GM21723 (cell line): Measurements from ENCODE around the gene ITGAL.
"Not testable (repeated sequence)": the region's sequence is repeated elsewhere in the genome, so short reads cannot be mapped to it uniquely, and the experiment has no call there.

Experiments used
- ATAC-seq: cut with Tn5 transposase; IDR thresholded peaks from one replicate; pipeline ENCODE4 v1.9.1; 2021; ENCODE audit warnings: mild to moderate bottlenecking, moderate library complexity; ENCODE audit not compliant: unreplicated experiment

The ITGAL gene

DNA sequence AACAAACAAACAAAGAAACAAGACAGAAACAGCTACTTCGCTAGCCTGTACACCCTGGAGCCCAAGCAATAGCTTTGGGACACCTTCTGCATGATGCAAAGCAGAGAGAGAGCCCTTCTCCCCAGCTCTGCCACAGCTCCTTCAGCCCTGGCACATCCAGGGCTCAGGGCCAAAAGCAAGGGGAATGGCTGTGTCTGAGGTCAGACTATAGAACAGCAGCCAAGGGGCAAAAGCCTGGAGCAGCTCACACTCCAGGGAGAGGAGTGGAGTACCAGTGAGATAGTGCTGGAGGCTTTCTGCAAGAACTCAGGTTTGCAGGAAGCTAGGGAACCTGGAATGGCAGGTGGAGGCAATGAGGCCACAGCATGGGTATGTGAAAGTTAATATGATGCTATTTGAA, 15.3 kb upstream of the ITGAL start:
- ATAC-seq = no peak

DNA sequence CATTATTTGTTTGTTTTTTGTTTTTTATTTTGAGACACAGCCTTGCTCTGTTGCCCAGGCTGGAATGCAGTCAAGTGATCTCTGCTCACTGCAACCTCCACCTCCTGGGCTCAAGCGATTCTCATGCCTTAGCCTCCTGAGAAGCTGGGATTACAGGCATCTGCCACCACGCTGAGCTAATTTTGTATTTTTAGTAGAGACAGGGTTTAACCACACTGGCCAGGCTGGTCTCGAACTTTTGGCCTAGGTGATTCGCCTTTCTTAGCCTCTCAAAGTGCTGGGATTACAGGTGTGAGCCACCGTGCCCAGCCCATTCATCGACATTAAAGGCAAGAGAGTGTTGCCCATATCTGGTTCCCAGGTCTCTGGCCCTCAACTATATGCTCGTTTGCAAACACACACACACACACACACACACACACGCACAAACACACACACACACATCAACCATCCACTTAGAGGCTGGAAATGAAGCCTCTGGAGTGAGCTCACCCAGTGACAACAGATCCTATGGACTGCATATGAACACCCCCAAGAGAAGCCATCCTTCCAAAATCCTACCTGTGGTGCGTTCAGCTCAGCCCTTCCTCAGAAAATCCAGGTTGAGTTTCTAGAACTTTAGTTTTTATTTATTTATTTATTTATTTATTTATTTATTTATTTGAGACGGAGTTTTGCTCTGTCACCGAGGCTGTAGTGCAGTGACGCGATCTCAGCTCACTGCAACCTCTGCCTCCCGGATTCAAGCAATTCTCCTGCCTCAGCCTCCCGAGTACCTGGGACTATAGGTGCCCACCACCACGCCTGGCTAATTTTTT, 14.6 kb upstream of the ITGAL start:
- no peak for ATAC-seq

DNA sequence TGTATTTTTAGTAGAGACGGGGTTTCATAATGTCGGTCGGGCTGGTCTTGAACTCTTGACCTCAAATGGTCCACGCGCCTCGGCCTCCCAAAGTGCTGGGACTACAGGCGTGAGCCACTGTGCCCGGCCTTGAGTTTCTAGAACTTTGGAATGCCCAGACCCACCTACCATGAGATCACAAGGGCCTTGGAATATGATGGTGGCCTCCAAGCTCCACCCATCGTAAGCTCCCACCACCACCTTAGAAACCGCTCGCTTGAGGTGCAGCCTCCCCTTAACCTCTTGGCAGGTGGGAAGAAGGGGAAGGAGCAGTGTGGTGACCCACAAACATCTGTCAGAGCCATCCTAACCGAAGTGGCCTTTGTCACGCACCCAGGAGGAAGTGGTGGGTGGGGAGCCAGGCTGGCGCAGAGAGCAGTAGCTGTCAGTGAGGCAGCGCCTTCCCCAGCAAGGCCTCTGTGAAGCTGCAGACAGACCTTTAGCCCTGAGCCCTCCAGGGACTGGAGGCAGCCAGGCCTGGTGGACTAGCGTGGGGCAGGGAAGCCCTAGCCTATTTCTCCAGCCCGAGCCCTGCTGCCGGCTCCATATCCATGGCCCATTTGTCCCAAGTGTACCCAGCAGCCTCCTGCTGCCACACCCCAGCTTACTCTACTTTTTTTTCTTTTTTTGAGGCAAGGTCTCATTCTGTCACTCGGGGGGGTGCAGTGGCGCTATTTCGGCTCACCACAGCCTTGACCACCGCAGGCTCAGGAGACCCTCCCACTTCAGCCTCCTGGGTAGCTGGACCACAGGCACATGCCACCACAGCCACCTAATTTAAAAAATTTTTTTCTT, 13.8 kb upstream of the ITGAL start:
- peak; percentile 81 for ATAC-seq

DNA sequence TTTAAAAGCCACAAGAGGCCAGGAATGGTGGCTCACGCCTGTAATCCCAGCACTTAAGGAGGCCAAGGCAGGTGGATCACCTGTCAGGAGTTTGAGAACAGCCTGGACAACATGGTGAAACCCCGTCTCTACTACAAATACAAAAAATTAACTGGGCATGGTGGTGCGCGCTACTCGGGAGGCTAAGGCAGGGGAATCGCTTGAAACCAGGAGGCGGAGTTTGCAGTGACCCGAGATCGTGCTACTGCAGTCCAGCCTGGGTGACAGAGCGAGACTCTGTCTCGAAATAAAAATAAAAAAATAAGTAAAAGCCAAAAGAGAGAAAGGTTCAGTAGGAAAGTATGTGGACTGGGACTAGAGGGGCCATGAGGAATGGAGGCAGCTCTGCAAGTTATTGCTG, 13.1 kb upstream of the ITGAL start:
- ATAC-seq = peak; percentile 23

DNA sequence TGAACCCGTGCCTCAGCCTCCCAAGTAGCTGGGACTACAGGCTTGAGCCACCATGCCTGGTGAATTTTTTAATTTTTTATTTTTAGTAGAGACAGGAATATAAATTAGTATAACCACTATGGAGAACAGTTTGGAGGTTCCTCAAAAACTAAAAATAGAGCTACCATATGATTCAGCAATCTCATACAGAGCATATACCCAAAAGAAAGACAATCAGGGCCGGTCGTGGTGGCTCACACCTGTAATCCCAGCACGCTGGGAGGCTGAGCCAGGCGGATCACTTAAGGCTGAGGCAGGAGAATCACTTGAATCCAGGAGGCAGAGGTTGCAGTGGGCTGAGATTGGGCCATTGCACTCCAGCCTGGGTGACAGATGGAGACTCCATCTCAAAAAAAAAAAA, 11.1 kb upstream of the ITGAL start:
- not testable (repeated sequence) for ATAC-seq

DNA sequence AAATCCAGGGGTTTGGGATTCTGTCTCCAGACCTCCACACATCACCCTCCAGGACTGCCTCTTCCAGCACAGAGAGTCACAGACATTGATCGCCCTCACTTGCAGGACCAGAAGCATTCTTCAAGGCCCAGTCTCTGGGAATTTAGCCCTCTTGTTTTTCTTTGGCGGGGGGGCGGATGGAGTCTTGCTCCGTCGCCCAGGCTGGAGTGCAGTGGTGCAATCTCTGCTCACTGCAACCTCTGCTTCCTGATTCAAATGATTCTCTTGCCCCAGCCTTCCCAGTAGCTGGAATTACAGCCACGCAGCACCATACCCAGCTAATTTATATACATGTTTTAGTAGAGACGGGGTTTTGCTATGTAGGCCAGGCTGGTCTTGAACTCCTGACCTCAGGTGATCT, 8.5 kb upstream of the ITGAL start:
- ATAC-seq = no peak

DNA sequence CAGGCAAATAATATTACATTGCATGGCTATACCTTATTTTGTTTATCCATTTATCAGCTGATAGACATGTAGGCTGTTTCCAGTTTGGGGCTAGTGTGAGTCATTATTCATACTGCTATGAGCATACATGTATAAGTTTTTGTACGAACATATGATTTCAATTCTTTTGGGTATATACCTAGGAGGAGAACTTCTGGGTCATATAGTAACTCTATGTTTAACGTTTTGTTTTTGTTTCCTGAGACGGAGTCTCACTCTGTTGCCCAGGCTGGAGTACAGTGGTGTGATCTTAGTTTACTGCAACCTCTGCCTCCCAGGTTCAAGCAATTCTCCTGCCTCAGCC, 2.4 kb upstream of the ITGAL start:
- ATAC-seq = no peak

DNA sequence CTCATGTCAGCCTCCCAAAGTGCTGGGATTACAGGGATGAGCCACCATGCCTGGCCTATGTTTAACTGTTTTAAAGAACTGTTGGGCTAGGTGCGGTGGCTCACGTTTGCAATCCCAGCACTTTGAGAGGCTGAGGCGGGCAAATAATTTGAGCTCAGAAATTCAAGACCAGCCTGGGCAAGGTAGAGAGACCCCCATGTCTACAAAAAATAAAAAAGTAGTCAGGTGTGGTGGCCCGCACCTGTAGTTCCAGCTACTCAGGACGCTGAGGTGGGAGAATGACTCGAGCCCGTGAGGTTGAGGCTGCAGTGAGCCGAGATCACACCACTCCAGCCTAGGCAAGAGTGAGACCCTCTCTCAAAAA, 1.9 kb upstream of the ITGAL start:
- no peak for ATAC-seq

DNA sequence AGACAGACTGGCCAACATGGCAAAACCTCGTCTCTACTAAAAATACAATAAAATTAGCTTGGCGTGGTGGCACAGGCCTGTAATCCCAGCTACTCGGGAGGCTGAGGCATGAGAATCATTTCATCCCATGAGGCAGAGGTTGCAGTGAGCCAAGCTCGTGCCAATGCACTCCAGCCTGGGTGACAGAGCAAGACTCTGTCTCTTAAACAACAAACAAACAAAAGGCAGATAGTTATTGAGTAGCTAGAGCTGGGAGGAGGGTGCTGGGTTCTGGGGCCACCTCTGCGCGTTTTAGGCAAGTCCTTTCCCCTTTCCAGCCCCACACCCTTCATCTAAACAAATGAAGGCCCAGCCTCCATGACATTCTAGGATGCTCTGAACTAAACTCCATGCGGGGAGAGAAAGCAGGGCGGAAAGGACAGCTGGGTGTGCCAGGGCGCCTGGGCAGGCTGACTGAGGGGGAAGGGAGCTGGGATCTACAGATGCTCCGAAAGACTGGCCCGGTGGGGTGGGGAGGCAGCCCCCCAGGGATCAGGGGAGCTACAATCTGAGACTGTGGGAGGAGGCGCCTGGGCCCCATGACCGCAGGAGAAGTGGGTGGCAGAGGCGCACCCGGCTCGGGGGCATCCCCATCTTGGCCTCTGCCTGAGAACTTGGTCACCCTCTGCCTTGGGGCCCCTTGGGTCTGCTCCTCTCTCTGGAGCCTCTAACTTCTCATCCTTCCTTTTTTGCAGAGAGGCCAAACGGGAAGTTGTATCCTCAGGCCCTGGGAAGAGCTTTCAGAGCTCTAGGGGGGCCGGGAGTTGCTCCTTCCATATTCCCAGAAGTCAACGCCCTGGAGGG, 910 bp downstream of the ITGAL start:
- peak; percentile 34 for ATAC-seq

DNA sequence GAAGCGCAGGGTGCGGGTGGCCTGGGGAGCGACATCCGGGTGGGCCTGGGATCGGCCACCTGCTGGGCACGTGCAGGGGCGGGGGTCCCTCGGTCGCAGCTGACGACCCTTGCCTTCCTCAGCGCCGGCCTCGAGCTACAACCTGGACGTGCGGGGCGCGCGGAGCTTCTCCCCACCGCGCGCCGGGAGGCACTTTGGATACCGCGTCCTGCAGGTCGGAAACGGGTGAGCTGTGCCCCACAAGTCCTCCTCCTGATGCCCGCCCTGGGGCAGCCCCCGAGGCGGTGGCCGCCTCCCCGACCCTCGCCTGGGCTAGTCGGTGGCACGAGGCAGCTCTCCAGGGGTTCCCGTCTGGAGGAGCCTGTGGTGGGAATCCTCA, 1.5 kb downstream of the ITGAL start:
- no peak for ATAC-seq

DNA sequence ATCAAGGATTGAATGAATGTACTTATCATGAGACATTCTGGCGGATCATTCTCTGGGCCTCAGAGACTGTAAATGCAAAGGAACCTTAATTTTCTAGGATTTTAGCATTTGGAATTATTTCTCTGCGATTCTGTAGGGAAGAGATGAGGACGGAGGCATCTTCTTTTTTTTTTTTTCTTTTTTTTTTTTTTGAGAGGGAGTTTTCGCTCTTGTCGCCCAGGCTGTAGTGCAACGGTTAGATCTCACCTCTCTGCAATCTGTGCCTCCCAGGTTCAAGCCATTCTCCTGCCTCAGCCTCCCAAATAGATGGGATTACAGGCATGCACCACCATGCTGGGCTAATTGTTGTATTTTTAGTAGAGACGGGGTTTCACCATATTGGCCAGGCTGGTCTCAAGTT, 2.1 kb downstream of the ITGAL start:
- ATAC-seq = no peak

DNA sequence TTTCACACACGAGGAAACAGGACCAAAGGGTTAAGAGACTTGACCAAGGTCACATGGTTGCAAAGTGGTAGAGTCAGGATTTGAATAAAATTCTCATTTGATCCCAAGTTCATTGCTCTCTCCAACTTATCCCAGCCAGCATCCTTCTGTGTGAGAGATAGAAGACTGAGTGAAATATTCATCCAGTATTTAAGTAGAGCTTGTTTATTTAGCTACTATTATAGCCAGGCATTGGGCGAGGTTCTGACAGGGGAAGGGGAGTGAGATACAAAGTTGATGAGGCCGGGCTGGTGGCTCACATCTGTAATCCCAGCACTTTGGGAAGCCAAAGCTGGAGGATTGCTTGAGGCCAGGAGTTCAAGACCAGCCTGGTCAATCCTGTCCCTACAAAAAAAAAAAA, 4.4 kb downstream of the ITGAL start:
- ATAC-seq = no peak

DNA sequence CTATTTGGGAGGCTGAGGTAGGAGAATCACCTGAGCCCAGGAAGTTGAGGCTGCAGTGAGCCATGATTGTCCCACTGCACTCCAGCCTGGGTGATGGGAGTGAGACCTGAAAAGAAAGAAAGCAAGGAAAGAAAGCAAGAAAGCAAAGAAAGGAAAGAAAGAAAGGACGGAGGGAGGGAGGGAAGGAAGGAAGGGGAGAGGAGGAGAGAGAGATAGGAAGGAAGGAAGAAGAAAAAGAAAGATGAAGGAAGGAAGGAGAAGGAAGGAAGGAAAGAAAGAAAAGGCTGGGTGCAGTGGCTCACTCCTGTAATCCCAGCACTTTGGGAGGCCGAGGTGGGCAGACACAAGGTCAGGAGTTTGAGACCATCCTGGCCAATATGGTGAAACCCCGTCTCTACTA, 5.2 kb downstream of the ITGAL start:
- not testable (repeated sequence) for ATAC-seq

DNA sequence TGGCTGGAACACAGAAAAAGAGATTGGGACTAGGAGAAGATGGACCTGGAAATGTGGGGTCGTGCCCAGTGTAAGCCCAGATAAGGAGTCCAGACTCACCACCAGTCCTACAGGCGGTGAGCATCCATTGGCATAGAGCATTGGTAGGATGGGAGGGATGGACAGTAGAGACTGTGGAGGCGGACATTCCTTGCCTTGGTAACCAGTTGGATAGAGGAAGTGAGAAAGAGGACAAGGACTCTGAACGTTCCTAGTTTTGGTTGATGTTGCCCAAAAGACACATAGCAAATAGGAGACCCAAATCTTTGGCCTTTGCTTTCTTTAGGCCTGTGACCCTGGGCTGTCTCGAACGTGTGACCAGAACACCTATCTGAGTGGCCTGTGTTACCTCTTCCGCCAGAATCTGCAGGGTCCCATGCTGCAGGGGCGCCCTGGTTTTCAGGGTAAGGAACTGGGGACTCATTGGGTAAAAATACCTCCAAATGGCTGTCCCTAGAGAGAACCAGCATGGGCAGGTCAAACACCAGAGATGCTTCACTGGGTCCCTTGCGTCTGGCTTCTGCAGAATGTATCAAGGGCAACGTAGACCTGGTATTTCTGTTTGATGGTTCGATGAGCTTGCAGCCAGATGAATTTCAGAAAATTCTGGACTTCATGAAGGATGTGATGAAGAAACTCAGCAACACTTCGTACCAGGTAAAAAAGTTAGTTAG, 6.4 kb downstream of the ITGAL start:
- no peak for ATAC-seq

DNA sequence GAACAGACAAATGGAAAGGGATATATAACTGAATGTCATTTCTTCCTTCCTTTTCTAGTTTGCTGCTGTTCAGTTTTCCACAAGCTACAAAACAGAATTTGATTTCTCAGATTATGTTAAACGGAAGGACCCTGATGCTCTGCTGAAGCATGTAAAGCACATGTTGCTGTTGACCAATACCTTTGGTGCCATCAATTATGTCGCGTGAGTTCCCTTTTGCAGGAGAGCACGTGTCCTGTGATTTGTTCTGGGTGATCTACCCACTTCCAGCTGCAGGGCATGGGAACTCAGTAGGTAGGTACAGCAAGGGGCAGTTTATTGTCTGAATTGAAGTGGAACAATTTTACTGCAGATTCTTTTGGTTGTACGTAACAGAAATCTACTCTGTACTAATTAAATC, 8.8 kb downstream of the ITGAL start:
- ATAC-seq = no peak

DNA sequence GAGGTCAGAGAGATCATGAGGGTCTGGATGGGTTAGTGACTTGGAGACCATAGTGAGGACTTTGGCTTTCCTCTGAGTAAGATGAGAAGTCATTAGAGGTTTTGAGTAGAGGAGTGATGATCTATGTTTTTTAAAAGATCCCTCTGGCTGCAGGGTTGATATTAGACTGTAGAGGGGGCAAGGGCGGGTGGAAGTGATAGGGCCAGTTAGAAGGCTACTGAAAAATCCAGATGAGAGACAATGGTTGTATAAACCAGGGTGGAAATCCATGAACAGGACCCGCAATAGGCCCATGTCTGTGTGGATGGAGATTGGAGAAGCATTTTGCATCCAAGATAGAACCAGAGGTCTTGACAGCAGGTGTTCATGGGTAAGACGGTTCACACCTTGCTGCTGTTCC, 9.8 kb downstream of the ITGAL start:
- ATAC-seq = no peak

DNA sequence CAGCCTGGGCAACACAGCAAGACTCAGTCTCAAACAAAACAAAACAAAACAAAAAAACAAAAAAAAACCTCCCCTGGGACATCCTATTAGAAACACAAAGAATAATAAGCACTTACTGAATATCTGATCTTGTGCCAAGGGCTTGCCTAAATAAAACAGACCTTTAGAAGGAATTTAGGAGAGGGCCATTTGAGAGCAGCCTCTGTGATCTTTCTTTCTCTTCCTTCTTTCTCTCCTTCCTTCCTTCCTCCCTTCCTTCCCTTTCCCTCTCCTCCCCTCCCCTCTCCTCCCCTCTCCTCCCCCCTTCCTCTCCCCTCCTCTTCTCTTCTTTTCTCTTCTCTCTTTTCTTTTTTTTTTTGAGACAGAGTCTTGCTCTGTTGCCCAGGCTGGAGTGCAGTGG, 12.3 kb downstream of the ITGAL start:
- ATAC-seq = no peak

DNA sequence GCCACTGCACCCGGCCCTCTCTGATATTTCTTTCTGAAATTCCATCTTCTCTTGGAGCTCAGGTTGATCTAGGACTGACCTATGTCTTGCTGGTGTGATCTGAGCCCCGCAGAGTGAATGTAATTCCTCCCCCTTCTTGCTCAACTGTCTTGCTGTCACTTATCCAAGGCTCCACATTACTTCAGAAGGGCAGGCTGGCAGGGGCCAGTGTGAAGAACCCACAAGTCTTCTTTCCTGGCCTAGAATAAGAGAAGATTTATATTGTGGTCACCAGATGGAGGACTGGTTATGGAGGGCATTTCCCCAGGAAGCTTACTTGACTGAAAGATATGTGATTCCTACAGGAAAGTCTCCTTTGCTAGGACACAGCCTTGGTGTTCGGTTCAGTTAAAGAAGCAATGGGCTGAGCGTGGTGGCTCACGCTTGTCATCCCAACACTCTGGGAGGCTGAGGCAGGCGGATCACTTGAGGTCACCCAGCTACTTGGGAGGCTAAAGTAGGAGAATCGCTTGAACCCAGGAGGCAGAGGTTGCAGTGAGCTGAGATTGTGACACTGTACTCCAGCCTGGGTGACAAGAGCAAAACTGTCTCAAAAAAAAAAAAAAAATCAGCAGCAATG, 13.4 kb downstream of the ITGAL start:
- no peak for ATAC-seq

DNA sequence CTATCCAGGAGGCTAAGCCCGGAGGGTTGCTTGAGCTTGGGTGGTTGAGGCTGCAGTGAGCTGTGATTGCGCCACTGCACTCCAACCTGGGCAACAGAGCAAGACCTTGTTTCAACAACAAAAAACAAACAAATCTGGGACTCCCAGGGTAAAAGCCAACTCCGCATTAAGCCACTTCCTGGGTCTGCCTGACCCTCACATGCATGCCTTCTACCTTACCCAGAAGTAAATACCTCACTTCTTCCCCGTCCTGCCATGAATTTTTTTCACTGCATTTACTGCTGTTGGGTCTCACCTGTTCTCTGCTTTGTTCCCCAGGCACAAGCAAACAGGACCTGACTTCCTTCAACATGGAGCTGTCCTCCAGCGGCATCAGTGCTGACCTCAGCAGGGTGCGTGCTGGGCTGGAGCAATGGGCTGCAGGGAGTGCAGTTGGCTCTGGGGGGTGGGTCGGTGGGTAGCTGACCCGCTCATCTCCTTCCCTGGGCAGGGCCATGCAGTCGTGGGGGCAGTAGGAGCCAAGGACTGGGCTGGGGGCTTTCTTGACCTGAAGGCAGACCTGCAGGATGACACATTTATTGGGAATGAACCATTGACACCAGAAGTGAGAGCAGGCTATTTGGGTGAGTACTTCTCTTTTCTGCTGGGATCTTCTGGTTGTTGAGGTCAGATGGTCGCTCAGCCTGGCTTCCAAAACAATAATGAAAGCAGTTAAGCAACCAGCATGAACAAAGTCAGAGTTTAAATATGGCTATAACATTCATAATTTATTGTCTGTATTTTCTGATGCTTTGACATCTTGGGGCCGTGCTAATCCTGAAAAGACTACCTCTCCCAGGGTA, 16.4 kb downstream of the ITGAL start:
- ATAC-seq = no peak

DNA sequence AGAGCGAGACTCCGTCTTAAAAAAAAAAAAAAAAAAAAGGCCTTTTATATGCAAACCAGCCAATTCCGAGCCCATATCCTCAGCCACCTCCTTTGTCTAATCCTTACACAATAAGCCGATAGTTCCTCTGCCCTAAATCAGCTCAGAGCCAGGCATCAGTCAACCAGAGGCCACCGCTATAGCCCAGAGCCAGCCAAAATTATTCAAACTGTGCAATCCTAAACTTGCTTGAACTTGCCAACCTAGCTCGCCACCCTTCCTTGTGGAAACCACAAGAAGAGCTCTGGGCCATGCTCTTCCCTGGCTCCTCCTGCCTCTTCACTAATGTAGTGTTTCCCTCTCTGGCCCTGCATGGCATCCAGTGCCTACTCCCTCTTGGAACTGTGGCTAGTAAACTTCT, 17.7 kb downstream of the ITGAL start:
- no peak for ATAC-seq
